RWPE1 (cell line): ENCODE data around the gene CYP3A4.
"Not testable (repeated sequence)": the region's sequence is repeated elsewhere in the genome, so short reads cannot be mapped to it uniquely, and the experiment has no call there.

ENCODE experiments used
- CTCF ChIA-PET: fragments of 350-600 bp; sonication (Branson Sonifier 250); formaldehyde crosslinking; extraction: SDS; loops from one replicate; lab custom pipeline; 2021; lab: Yijun Ruan, JAX
- POLR2A ChIA-PET: fragments of 400-600 bp; formaldehyde crosslinking; extraction: SDS; loops from one replicate; lab custom pipeline; 2020; ENCODE audit warnings: antibody characterized with exemption; ENCODE audit not compliant: low non-redundant PET; lab: Yijun Ruan, JAX
- DNase-seq: peaks from one replicate; pipeline ENCODE4 v3.0.0; 2012; ENCODE audit warnings: low spot score
- H3K27ac ChIP-seq: fragments of 450-650 bp; 2 replicates; pipeline ENCODE4 v1.5.1; 2017
- TF ChIP-seq, protein P1 (sequence below): fragments of 450-650 bp; conservative IDR thresholded peaks from 2 replicates; pipeline ENCODE4 v1.5.1; 2017; ENCODE audit warnings: low read depth, mild to moderate bottlenecking

CYP3A4 gene

GRCh38 chr7:99772565-99772964 lies 11.4 kb downstream of the CYP3A4 start:
- no peak for DNase-seq
- POLR2A ChIA-PET, result no interaction called here
- TF ChIP-seq, protein P1, sequence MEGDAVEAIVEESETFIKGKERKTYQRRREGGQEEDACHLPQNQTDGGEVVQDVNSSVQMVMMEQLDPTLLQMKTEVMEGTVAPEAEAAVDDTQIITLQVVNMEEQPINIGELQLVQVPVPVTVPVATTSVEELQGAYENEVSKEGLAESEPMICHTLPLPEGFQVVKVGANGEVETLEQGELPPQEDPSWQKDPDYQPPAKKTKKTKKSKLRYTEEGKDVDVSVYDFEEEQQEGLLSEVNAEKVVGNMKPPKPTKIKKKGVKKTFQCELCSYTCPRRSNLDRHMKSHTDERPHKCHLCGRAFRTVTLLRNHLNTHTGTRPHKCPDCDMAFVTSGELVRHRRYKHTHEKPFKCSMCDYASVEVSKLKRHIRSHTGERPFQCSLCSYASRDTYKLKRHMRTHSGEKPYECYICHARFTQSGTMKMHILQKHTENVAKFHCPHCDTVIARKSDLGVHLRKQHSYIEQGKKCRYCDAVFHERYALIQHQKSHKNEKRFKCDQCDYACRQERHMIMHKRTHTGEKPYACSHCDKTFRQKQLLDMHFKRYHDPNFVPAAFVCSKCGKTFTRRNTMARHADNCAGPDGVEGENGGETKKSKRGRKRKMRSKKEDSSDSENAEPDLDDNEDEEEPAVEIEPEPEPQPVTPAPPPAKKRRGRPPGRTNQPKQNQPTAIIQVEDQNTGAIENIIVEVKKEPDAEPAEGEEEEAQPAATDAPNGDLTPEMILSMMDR, result no peak

GRCh38 chr7:99769494-99769893 lies 14.5 kb downstream of the CYP3A4 start:
- CTCF ChIA-PET, DNase-seq, H3K27ac ChIP-seq, POLR2A ChIA-PET: not testable (repeated sequence)

More at GRCh38 chr7:99772565-99772964, 11.4 kb downstream of the CYP3A4 start:
- no peak overlapping the region for H3K27ac ChIP-seq
- CTCF ChIA-PET, result no interaction called here

DNA sequence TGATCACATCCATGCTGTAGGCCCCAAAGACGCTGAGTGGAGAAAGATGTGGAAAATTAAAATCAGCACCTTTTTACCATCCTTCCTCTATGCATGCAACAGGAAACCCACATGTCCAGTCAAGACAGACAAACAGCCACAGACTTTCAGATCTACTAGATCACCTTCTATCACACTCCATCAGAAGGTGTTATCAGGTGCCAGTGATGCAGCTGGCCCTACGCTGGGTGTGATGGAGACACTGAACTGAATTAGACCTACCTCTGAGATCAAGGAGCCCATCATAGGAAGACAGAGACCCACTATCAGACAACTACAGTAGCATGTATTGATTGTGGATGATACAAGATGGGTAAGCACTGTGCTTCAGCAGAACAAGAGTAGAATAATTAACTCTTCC lies 15.5 kb downstream of the CYP3A4 start:
- DNase-seq, result no peak

GRCh38 chr7:99767662-99768061 lies 16.3 kb downstream of the CYP3A4 start:
- TF ChIP-seq, protein P1, result no peak
- no peak for DNase-seq
- POLR2A ChIA-PET, result no interaction called here
- CTCF ChIA-PET, result no interaction called here
- H3K27ac ChIP-seq, result no peak overlapping the region

More for the DNA sequence above, 15.5 kb downstream of the CYP3A4 start:
- CTCF ChIA-PET, result no interaction called here
- H3K27ac ChIP-seq, result no peak overlapping the region
- TF ChIP-seq, protein P1, result no peak
- POLR2A ChIA-PET, result no interaction called here

DNA sequence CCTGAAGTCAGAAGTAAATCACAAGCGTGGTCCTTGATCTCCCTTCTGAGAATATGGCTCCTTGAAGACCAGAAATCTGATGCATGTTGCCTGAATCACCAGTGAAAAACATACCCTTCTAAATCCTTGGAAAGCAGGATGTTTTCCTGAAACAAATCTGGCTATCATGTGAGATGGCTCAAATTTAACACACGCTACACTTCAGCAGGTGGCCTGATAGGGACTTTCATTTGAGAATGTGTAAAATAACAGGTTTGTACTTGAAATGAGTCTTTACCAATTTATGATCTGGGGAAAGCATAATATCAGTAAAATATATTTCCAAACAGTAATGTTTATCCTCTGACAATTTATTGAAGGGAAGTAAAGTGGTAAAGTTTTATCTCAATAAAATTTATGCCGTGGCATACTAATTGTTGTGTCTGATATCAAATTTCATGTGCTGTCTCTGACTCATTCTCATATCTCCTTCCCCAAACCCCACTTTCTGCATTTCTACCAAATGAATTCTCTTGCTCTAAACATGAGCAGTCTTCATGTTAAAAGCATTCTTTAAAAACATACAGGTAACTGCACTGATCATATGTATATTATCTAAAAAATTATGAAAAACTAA lies 17.4 kb downstream of the CYP3A4 start:
- no peak for DNase-seq
- TF ChIP-seq, protein P1, result no peak
- no peak overlapping the region for H3K27ac ChIP-seq
- ChIA-PET CTCF (no interaction called here), POLR2A (no interaction called here)

DNA sequence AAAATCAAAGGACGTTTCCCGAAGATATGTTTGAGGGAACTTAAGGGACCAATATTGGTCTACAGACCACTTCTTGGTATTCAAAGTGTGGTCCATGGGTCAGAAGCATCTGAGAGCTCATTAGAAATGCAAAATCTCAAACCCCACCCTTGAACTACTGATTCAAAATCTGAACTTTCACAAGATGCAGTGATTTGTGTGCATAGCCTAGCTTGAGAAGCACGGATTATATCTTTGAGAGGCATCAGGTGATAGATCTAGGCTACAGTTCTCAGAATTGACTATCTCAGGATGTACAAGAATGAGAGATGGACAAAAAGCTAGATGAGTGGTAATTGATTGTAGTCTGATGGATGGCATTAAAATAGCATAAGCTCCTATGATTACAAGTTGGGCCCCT lies 19.5 kb downstream of the CYP3A4 start:
- no peak overlapping the region for H3K27ac ChIP-seq
- ChIA-PET POLR2A (no interaction called here), CTCF (no interaction called here)

More for the DNA sequence above, 19.5 kb downstream of the CYP3A4 start:
- no peak for DNase-seq
- TF ChIP-seq, protein P1, result no peak
